WTC11 (cell line): ENCODE data around the gene SDE2.
"Not testable (repeated sequence)": the region's sequence is repeated elsewhere in the genome, so short reads cannot be mapped to it uniquely, and the experiment has no call there.

Experiments used
- ATF1 ChIP-seq: sonication (generic); formaldehyde crosslinking; IDR thresholded peaks from 2 replicates; pipeline ENCODE4 v1.8.1; 2023; ENCODE audit warnings: mild to moderate bottlenecking, moderate library complexity, missing genetic modification reagents
- CREM ChIP-seq: sonication (generic); formaldehyde crosslinking; IDR thresholded peaks from 2 replicates; pipeline ENCODE4 v1.8.1; 2022; ENCODE audit warnings: mild to moderate bottlenecking, missing genetic modification reagents, moderate library complexity
- ESRRA ChIP-seq: sonication (generic); formaldehyde crosslinking; IDR thresholded peaks from 2 replicates; pipeline ENCODE4 v1.8.1; 2022; ENCODE audit warnings: mild to moderate bottlenecking, missing genetic modification reagents, borderline replicate concordance
- PRRX2 ChIP-seq: fragments of 250-450 bp; sonication (Bioruptor Pico); IDR thresholded peaks from 2 replicates; pipeline ENCODE4 v1.8.0; 2021; ENCODE audit warnings: mild to moderate bottlenecking
- ZBTB21 ChIP-seq: sonication (generic); formaldehyde crosslinking; IDR thresholded peaks from 2 replicates; pipeline ENCODE4 v1.8.1; 2023; ENCODE audit warnings: mild to moderate bottlenecking, missing genetic modification reagents, borderline replicate concordance
- TF ChIP-seq, protein P1 (sequence below): fragments of 200-600 bp; IDR thresholded peaks from 2 replicates; pipeline ENCODE4 v1.8.0; 2022; ENCODE audit warnings: antibody characterized with exemption
- TF ChIP-seq, protein P2 (sequence below): sonication (generic); formaldehyde crosslinking; IDR thresholded peaks from 2 replicates; pipeline ENCODE4 v1.8.1; 2023; ENCODE audit warnings: mild to moderate bottlenecking, missing genetic modification reagents, moderate library complexity
- TF ChIP-seq, protein P3 (sequence below): sonication (generic); formaldehyde crosslinking; IDR thresholded peaks from 2 replicates; pipeline ENCODE4 v1.8.1; 2023; ENCODE audit warnings: mild to moderate bottlenecking, missing genetic modification reagents
- TF ChIP-seq, protein P4 (sequence below): sonication (generic); formaldehyde crosslinking; IDR thresholded peaks from 2 replicates; pipeline ENCODE4 v1.8.1; 2022; ENCODE audit warnings: low read depth, mild to moderate bottlenecking, moderate library complexity, missing genetic modification reagents, borderline replicate concordance
- TF ChIP-seq, protein P5 (sequence below): sonication (generic); formaldehyde crosslinking; IDR thresholded peaks from 2 replicates; pipeline ENCODE4 v1.8.1; 2022; ENCODE audit warnings: mild to moderate bottlenecking, missing genetic modification reagents, moderate library complexity, borderline replicate concordance
- TF ChIP-seq, protein P6 (sequence below): sonication (generic); formaldehyde crosslinking; IDR thresholded peaks from 2 replicates; pipeline ENCODE4 v1.8.1; 2022; ENCODE audit warnings: missing genetic modification reagents, borderline replicate concordance
- TF ChIP-seq, protein P7 (sequence below): sonication (generic); formaldehyde crosslinking; conservative IDR thresholded peaks from 2 replicates; pipeline ENCODE4 v1.8.1; 2022; ENCODE audit warnings: mild to moderate bottlenecking, missing genetic modification reagents
- TF ChIP-seq, protein P8 (sequence below): sonication (generic); formaldehyde crosslinking; IDR thresholded peaks from 2 replicates; pipeline ENCODE4 v1.8.0; 2022; ENCODE audit warnings: mild to moderate bottlenecking, missing genetic modification reagents

DNA sequence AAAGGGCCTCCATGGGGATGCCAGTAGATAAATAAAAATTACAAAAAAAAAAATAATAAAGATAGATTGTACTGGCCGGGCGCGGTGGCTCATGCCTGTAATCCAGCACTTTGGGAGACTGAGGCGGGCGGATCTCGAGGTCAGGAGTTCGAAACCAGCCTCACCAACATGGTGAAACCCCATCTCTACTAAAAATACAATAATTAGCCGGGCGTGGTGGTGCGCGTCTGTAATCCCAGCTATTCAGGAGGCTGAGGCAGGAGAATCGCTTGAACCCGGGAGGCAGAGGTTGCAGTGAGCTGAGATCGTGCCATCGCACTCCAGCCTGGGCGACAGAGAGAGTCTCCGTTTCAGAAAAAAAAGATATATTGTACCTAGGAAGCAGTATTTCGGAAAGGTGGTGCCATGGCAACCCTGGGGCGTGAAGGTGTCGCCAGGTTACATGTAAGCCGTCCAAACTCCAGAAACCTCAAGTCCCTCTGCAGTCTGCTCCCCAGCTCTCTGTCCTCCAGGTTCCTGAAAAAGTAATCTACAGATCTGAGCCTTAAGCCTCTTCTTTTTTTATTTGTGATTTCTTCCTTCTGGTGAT is 1.4 kb upstream of the SDE2 start:
- TF ChIP-seq, protein P1, sequence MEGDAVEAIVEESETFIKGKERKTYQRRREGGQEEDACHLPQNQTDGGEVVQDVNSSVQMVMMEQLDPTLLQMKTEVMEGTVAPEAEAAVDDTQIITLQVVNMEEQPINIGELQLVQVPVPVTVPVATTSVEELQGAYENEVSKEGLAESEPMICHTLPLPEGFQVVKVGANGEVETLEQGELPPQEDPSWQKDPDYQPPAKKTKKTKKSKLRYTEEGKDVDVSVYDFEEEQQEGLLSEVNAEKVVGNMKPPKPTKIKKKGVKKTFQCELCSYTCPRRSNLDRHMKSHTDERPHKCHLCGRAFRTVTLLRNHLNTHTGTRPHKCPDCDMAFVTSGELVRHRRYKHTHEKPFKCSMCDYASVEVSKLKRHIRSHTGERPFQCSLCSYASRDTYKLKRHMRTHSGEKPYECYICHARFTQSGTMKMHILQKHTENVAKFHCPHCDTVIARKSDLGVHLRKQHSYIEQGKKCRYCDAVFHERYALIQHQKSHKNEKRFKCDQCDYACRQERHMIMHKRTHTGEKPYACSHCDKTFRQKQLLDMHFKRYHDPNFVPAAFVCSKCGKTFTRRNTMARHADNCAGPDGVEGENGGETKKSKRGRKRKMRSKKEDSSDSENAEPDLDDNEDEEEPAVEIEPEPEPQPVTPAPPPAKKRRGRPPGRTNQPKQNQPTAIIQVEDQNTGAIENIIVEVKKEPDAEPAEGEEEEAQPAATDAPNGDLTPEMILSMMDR: not testable (repeated sequence)
- TF ChIP-seq, protein P2, sequence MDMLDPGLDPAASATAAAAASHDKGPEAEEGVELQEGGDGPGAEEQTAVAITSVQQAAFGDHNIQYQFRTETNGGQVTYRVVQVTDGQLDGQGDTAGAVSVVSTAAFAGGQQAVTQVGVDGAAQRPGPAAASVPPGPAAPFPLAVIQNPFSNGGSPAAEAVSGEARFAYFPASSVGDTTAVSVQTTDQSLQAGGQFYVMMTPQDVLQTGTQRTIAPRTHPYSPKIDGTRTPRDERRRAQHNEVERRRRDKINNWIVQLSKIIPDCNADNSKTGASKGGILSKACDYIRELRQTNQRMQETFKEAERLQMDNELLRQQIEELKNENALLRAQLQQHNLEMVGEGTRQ (CRISPR knock-in tag): not testable (repeated sequence)
- TF ChIP-seq PRRX2 (CRISPR knock-in tag); ATF1; CREM; ESRRA (CRISPR knock-in tag); ZBTB21 (CRISPR knock-in tag): not testable (repeated sequence)
- TF ChIP-seq, protein P3, sequence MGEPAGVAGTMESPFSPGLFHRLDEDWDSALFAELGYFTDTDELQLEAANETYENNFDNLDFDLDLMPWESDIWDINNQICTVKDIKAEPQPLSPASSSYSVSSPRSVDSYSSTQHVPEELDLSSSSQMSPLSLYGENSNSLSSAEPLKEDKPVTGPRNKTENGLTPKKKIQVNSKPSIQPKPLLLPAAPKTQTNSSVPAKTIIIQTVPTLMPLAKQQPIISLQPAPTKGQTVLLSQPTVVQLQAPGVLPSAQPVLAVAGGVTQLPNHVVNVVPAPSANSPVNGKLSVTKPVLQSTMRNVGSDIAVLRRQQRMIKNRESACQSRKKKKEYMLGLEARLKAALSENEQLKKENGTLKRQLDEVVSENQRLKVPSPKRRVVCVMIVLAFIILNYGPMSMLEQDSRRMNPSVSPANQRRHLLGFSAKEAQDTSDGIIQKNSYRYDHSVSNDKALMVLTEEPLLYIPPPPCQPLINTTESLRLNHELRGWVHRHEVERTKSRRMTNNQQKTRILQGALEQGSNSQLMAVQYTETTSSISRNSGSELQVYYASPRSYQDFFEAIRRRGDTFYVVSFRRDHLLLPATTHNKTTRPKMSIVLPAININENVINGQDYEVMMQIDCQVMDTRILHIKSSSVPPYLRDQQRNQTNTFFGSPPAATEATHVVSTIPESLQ: not testable (repeated sequence)
- TF ChIP-seq, protein P4, sequence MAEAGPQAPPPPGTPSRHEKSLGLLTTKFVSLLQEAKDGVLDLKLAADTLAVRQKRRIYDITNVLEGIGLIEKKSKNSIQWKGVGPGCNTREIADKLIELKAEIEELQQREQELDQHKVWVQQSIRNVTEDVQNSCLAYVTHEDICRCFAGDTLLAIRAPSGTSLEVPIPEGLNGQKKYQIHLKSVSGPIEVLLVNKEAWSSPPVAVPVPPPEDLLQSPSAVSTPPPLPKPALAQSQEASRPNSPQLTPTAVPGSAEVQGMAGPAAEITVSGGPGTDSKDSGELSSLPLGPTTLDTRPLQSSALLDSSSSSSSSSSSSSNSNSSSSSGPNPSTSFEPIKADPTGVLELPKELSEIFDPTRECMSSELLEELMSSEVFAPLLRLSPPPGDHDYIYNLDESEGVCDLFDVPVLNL (CRISPR knock-in tag): not testable (repeated sequence)
- TF ChIP-seq, protein P5, sequence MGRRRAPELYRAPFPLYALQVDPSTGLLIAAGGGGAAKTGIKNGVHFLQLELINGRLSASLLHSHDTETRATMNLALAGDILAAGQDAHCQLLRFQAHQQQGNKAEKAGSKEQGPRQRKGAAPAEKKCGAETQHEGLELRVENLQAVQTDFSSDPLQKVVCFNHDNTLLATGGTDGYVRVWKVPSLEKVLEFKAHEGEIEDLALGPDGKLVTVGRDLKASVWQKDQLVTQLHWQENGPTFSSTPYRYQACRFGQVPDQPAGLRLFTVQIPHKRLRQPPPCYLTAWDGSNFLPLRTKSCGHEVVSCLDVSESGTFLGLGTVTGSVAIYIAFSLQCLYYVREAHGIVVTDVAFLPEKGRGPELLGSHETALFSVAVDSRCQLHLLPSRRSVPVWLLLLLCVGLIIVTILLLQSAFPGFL (CRISPR knock-in tag): not testable (repeated sequence)
- TF ChIP-seq, protein P6, sequence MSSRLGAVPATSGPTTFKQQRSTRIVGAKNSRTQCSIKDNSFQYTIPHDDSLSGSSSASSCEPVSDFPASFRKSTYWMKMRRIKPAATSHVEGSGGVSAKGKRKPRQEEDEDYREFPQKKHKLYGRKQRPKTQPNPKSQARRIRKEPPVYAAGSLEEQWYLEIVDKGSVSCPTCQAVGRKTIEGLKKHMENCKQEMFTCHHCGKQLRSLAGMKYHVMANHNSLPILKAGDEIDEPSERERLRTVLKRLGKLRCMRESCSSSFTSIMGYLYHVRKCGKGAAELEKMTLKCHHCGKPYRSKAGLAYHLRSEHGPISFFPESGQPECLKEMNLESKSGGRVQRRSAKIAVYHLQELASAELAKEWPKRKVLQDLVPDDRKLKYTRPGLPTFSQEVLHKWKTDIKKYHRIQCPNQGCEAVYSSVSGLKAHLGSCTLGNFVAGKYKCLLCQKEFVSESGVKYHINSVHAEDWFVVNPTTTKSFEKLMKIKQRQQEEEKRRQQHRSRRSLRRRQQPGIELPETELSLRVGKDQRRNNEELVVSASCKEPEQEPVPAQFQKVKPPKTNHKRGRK (CRISPR knock-in tag): not testable (repeated sequence)
- TF ChIP-seq, protein P7, sequence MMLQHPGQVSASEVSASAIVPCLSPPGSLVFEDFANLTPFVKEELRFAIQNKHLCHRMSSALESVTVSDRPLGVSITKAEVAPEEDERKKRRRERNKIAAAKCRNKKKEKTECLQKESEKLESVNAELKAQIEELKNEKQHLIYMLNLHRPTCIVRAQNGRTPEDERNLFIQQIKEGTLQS (CRISPR knock-in tag): not testable (repeated sequence)
- TF ChIP-seq, protein P8, sequence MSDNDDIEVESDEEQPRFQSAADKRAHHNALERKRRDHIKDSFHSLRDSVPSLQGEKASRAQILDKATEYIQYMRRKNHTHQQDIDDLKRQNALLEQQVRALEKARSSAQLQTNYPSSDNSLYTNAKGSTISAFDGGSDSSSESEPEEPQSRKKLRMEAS (CRISPR knock-in tag): not testable (repeated sequence)
